Stimulated activated CD8-positive, alpha-beta memory T cell treated with anti-CD3 and anti-CD28 coated beads, Interleukin-4, amount 100 ng/mL, for 4 hours (primary cell): ENCODE data around the gene MRTFB.

Source experiments
- DNase-seq, 2 donors: peaks; one replicate each; pipeline ENCODE4 v3.0.0-alpha.2; 2020; ENCODE audit warnings: low read depth in 2 of 2, low spot score in 1 of 2

Gene MRTFB

DNA sequence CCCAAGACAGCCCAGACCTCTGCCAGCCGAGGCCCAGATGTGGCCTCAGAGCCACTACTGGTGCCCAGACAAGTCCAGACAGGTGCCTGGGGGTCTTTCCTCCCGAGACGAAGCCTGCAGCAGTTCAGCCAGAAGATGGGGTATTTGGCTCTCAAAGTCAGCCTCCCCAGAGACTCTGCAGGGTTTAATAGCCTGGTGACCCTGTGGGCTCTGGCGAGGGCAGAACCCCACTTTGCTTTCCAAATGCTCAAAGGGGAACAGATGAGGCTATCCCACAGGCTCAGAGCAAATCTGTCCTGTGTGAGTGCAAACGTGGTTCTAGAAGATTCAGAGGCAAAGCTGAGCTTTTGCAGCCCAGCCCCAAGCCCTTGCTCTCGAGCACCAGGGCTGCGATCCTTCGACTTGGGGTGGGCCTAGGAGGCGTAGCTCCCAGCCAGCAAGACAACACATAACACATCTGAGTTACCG is 236.0 kb downstream of the MRTFB start:
- no peak for DNase-seq

DNA sequence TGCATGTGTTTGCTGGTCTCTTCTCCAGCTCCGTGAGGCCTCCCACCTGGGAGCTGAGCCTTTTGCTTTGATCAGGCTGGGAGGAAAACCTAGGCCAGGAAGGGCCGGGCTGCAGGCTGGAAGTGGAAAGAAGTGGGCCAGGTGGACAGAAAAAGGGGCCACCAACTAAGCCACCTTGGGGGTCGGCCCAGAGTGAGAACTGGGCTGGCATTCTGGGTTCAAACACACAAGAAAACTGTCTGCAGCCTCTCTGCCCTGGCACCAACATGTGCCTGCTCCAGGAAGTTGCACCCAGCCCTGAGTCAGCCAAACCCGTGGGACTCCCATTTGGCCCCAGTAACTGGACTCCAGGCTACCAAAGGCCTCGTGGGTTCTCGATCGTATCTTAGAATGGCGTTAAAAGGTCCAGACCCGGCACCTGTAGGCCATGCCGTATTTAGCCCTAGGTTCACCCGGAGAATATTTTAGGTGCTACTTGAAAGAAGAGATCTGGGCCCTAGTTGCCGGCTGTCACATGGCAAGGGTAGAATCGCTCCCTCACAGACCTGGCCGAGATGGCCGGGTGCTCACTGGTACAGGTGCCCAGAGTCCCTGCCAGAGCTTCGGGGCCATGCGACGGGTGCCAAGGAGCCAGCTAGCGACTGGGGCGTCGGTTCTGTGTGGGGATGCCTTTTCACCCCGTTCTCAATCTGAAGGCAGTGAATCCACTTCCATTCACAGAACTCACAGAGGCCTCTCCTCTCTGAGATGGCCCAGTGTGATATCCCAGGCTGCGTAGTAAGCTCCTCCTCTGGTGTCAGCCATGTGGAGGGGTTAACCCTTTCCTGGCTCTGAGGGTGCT is 236.6 kb downstream of the MRTFB start:
- no peak for DNase-seq

DNA sequence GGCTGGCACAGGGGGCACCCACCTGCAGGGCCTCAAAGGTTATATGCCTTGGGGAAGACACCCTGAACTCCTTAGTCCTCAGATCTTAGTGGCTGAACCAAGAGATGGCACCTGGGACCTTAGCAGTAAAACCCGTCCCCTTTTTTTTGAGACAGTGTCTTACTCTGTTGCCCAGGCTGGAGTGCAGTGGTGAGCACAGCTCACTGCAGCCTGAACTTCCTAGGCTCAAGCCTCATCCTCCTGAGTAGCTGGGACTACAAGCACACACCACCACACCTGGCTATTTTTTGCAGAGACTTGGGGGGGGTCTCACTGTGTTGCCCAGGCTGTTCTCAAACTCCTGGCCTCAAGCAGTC is 237.2 kb downstream of the MRTFB start:
- no peak for DNase-seq

DNA sequence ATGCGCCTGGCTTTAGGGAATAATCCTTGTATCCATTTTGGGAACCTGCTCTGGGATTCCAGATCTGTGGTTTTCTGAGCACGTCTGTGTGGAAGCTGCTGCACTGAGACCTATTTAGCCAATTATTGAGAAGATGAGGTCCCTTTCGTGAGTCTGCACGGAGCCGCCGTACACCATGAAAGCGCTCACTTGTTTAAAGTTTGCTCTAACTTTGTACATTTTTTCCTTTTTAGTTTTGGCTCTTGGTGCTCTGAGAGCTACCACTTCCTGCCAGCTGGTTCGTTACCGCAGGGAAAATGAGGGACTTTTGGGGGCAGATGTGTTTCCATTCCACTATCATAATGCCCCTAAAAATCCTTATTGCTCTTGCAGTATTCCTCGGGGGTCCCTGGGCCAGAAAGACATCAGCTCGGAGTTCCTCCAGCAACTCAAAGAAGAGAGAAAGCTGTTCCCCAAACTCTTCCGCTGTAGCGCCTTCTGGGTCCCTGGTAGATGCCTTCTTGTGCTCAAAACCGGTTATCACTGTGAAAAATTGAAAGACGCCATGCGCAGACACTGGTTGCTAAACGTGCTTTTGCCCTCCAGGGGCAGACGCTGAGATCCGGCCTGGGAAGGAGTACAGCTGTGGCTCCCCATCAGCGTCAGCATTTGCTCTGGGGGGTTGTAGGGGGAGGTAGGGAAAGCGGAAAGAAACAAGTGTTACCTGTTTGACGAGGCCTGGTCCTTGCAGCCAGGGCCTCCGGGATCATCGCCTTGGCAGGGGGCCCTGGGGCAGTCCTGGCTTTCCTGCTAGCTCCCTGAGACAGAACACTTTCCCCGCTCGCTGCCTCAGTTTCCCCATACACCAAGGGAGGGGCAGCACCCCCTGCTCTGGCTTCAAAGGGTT is 238.1 kb downstream of the MRTFB start:
- DNase-seq = no peak

DNA sequence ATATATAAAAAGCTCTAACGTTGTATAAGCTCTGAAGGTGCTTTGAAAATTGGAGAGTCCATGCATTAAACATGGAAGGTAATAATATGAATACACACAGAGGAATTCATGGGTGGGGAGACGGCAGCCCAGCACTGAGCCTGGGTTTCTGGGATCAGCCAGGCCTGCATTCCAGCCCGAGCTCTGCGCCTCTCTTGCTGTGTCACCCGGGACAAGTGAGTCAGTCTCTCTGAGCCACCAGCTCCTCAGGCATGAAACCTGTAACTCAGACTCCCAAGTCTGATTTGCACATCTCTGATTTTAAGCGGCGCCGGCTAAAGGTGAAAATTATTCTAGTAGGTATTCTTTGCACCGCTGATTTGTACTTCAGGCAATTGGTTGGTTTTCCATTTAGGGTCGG is 238.8 kb downstream of the MRTFB start:
- DNase-seq = no peak

DNA sequence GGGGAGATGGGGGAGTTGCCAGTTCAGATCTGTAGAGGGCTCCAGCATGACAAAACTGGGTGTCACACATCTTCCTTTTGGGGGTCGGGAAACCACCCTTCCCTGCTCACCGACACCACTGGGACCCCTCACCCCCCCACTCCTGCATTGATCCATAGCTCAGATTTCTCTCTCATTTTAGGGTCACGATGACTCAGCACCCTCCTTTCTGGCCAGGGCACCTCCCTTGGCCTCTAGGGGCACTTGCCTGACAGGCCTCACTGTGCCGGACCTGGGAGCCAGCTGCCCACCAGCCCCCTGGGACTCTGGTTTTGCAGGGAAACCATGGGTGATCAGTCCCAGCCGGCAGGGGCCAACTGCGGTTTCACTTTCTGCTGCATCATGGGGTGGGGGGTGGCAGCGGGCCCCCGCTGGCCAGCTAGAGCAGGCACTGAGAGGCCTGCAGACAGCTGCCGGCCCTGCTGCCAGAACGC is 239.4 kb downstream of the MRTFB start:
- DNase-seq = no peak

DNA sequence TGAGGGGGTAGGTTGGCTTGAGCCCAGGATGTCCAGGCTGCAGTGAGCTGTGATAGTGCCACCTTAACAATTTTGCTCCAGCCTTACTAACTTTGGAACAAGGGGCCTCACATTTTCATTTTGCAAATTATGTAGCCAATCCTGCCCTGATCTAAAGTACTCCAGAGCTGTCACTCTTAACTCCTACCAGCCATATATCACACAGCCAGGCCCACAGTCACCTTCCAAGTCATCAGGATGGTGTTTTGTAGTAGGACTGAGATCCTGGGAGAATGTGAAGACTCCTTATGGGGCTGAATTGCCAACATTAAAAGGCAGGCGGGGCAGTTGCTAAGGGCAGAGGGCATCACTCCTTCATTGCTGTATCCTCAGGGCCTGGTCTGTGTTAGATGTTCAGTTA is 243.0 kb downstream of the MRTFB start:
- DNase-seq = no peak

DNA sequence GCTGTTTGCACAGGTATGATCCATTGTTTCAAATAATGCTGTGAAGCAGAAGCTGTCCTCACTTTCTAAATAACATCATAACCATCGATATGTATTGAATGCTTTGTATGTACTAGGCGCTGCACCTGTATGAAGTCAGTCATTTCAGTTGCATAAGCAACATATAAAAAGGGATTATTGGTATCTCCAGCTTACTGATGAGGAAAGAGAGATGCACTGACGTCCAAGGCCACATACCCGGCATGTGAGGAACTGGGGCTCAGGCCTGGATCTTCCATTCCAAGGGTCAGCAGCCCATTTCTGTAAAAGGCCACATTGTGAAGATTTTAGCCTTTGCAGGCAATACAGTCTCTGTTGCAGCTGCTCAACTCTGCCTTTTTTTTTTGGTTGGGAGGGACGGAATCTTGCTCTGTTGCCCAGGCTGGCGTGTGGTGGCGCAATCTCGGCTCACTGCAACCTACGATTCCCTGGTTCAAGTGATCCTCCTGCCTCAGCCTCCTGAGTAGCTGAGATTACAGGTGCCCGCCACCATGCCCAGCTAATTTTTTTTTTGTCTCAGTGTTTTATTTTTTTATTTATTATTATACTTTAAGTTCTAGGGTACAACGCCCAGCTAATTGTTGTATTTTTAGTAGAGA is 244.7 kb downstream of the MRTFB start:
- no peak for DNase-seq
